Measurements from ENCODE around the gene RTRAF.

GRCh38 chr14:52048116-52048515 is 58.8 kb downstream of the RTRAF start:
- TF ChIP-seq CTCF (IDR thresholded peaks at IDR 0.05) (no peak), POLR2A (IDR thresholded peaks at IDR 0.05) (no peak)
